Esophagus muscularis mucosa (tissue), 4 donors: ENCODE measurements around the gene WDR20. TPM values are rescaled to one million over a fixed set of nuclear protein-coding genes. Genes with fewer than 3 reads are reported as not detected.

Experiments
- DNase-seq: peaks from one replicate; pipeline ENCODE4 v3.0.0-alpha.2; 2017; ENCODE audit errors: extremely low spot score
- H3K27ac ChIP-seq, 4 donors: fragments of 200-600 bp; sonication (generic); replicated peaks in 1 of 4; 1 replicate in 3 of 4; 2 replicates in 1 of 4; pipeline ENCODE4 v1.5.1; 2016 to 2019; ENCODE audit warnings: mild to moderate bottlenecking in 1 of 4
- H3K27me3 ChIP-seq, 4 donors: fragments of 200-600 bp; sonication (generic); one replicate each; pipeline versions ENCODE4 v1.5.1 to v1.6.0; 2016 to 2019
- H3K36me3 ChIP-seq, 4 donors: fragments of 200-600 bp; sonication (generic); one replicate each; pipeline ENCODE4 v1.5.1; 2016 to 2019
- H3K4me1 ChIP-seq, 4 donors: fragments of 200-600 bp; sonication (generic); one replicate each; pipeline ENCODE4 v1.5.1; 2016 to 2019
- H3K4me3 ChIP-seq, 4 donors: fragments of 200-600 bp; sonication (generic); 1 replicate in 2 of 4; 2 replicates in 2 of 4; pipeline ENCODE4 v1.5.1; 2016 to 2019; ENCODE audit warnings: mild to moderate bottlenecking in 4 of 4, moderate library complexity in 1 of 4
- H3K9me3 ChIP-seq, 4 donors: fragments of 200-600 bp; sonication (generic); 1 replicate in 3 of 4; 2 replicates in 1 of 4; pipeline ENCODE4 v1.5.1; 2016 to 2019
- CTCF ChIP-seq, 3 experiments: fragments of 200-600 bp in 2 of 3; fragments of 450-650 bp in 1 of 3; sonication (generic) in 2 of 3; IDR thresholded peaks; one replicate each; pipeline ENCODE4 v1.5.1; 2017 to 2019; ENCODE audit warnings: antibody characterized with exemption in 3 of 3, mild to moderate bottlenecking in 2 of 3, moderate library complexity in 1 of 3
- EP300 ChIP-seq: sonication (generic); formaldehyde crosslinking; IDR thresholded peaks from one replicate; pipeline ENCODE4 v1.6.1; 2017; ENCODE audit warnings: antibody characterized with exemption
- POLR2A ChIP-seq: fragments of 450-650 bp; IDR thresholded peaks from one replicate; pipeline ENCODE4 v1.6.1; 2017; ENCODE audit warnings: antibody characterized with exemption, moderate library complexity, mild to moderate bottlenecking, low read depth
- POLR2AphosphoS5 ChIP-seq, 2 donors: sonication (generic); formaldehyde crosslinking; IDR thresholded peaks; one replicate each; pipeline ENCODE4 v1.6.1; 2017; ENCODE audit warnings: antibody characterized with exemption in 2 of 2
- WGBS: methylation state at CpG from one replicate; pipeline ENCODE4 v1.1.5; 2018; 5-methylcytosine and 5-hydroxymethylcytosine counted together
- intact Hi-C: fragments of 100-400 bp; cut with DNase I; formaldehyde crosslinking; loops from one replicate; pipeline ENCODE4 v1.15.1; 2023
- total RNA-seq, 4 donors: library from RNA; depleted of rRNA; stranded (reverse); fragments of >200 nt; gene quantifications; one replicate each; pipeline versions ENCODE4 v1.1.0 to v1.2.1, GENCODE V29; 2016

Gene WDR20
- total RNA-seq, 4 donors from 2014 or later = 16.6 to 26.6 (median 22.3) TPM

GRCh38 chr14:102223682-102224081, 84.0 kb downstream of the WDR20 start:
- intact Hi-C loops = no loop called here
- no peaks in the 10 kb centered on the region for H3K27me3 ChIP-seq
- 96% methylated on average over 6 of the region's 6 CpGs for WGBS
- H3K4me3 ChIP-seq = no peak overlapping the region
- TF ChIP-seq CTCF (IDR thresholded peaks at IDR 0.05) (no peak), POLR2A (no peak), EP300 (no peak), POLR2AphosphoS5 (IDR thresholded peaks at IDR 0.05) (no peak)
- H3K27ac ChIP-seq = no peak overlapping the region
- peaks cover 0 to 14% (median 1%) of the 10 kb centered on the region in 4 donors for H3K4me1 ChIP-seq
- peaks cover 7 to 48% (median 19%) of the 10 kb centered on the region in 4 donors for H3K36me3 ChIP-seq
- no peaks in the 10 kb centered on the region for H3K9me3 ChIP-seq
- DNase-seq = no peak

GRCh38 chr14:102225386-102225785, 85.7 kb downstream of the WDR20 start:
- Histone ChIP-seq H3K27me3 (no peaks in the 10 kb centered on the region), H3K4me1 (peaks cover 0 to 10% (median 0%) of the 10 kb centered on the region in 4 donors), H3K36me3 (peaks cover 7 to 48% (median 19%) of the 10 kb centered on the region in 4 donors), H3K4me3 (no peak overlapping the region), H3K27ac (no peak overlapping the region), H3K9me3 (no peaks in the 10 kb centered on the region)
- no peak for DNase-seq
- intact Hi-C loops = no loop called here
- WGBS = 89% methylated on average over 7 of the region's 7 CpGs
- TF ChIP-seq CTCF (IDR thresholded peaks at IDR 0.05) = no peak
- no peak for TF ChIP-seq EP300
- no peak for TF ChIP-seq POLR2AphosphoS5 (IDR thresholded peaks at IDR 0.05)
- TF ChIP-seq POLR2A = no peak

- 94% methylated on average over 4 of the region's 15 CpGs for WGBS
- Histone ChIP-seq H3K9me3 (no peaks in the 10 kb centered on the region), H3K4me3 (no peak overlapping the region), H3K4me1 (peaks cover 0 to 8% (median 0%) of the 10 kb centered on the region in 4 donors), H3K27me3 (no peaks in the 10 kb centered on the region), H3K36me3 (peaks cover 8 to 50% (median 24%) of the 10 kb centered on the region in 4 donors), H3K27ac (no peak overlapping the region)
- no peak for DNase-seq
- TF ChIP-seq EP300 (no peak), POLR2A (no peak), CTCF (IDR thresholded peaks at IDR 0.05) (no peak), POLR2AphosphoS5 (IDR thresholded peaks at IDR 0.05) (no peak)
- intact Hi-C loops = no loop called here
Measured at GRCh38 chr14:102225936-102226335, 86.2 kb downstream of the WDR20 start.

- no peak for DNase-seq
- 84% methylated on average over 18 of the region's 27 CpGs for WGBS
Measured at GRCh38 chr14:102226356-102227125, 86.8 kb downstream of the WDR20 start.

More at GRCh38 chr14:102226356-102227125, 86.8 kb downstream of the WDR20 start:
- intact Hi-C loops = no loop called here
- Histone ChIP-seq H3K27me3 (no peaks in the 10 kb centered on the region), H3K4me1 (peaks cover 0 to 2% (median 0%) of the 10 kb centered on the region in 4 donors), H3K9me3 (no peaks in the 10 kb centered on the region), H3K27ac (no peak overlapping the region), H3K36me3 (peaks cover 11 to 50% (median 30%) of the 10 kb centered on the region in 4 donors), H3K4me3 (no peak overlapping the region)
- no peak for TF ChIP-seq CTCF (IDR thresholded peaks at IDR 0.05)
- no peak for TF ChIP-seq POLR2A
- TF ChIP-seq EP300 = no peak
- no peak for TF ChIP-seq POLR2AphosphoS5 (IDR thresholded peaks at IDR 0.05)
